Activated CD8-positive, alpha-beta memory T cell treated with anti-CD3 and anti-CD28 coated beads for 4 hours (primary cell): Measurements from ENCODE around the gene MAPRE2.
"Not testable (repeated sequence)": the region's sequence is repeated elsewhere in the genome, so short reads cannot be mapped to it uniquely, and the experiment has no call there.

Experiments used
- DNase-seq, 2 donors: peaks; one replicate each; pipeline ENCODE4 v3.0.0-alpha.2; 2020; ENCODE audit warnings: low read depth in 2 of 2

The MAPRE2 gene

DNA sequence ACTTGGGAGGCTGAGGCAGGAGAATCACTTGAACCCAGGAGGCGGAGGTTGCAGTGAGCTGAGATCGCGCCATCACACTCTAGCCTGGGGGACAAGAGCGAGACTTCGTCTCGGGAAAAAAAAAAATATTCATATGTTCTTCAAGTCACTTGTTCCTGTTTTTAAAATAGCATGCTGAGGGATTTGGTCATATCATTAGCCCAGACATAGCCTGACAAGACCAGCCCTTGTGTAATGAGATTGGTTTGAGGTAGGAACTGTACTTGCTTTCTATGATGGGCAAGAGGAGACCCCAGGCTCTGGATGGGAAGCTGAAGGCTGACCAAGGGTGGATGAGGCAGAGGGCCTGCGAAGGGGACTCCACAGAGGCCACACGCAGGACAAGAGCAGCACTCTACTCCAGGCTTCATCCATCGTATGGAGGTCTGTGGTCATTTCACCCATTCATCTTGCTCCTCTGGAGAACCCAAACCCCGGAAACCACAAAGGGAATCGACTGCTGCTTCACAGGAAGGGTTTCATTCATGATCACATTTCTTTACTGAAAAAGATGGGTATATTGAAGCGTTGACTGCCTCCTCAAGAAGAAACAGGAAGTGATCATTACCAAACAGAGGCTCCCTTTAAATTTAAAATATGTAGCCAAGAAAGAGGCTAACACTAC, 112.5 kb downstream of the MAPRE2 start:
- no peak for DNase-seq

- no peak for DNase-seq
Observed at GRCh38 chr18:35155398-35156117, 114.3 kb downstream of the MAPRE2 start.

GRCh38 chr18:35157181-35157580, 116.0 kb downstream of the MAPRE2 start:
- DNase-seq: no peak

DNA sequence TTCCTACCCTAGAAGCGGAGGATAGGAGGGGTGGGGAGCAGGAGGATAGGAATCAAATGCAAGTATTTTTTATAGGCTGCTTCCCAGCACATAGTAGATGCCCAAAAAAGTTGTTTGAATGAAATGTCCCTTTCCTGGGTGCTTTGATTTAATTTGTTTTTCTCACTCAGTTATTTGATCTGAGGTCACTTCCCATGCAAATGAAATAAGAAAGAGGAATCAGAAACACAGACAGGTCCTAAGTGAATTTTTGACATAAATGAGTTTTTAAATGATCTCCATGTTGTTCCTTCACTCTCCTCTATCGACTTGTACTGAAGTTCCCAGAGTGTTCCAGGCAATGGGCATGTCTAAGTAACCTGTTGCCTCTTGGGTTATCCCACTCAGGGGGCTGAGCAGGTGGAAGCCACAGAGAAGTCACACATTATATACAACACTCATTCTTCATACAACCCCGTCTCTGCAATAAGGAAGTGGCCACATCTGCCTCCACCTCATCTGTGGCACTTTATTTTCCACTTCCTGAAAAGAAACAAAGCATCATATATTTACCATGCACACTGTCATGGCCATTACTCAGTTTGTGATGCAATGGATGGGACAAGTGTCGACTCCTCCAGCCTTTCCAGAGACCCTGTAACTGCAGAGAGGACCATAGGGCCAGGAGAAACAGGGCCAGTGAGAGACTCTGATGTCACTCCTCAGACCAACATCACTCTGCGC, 117.7 kb downstream of the MAPRE2 start:
- DNase-seq: no peak

GRCh38 chr18:35159782-35160181, 118.6 kb downstream of the MAPRE2 start:
- no peak for DNase-seq

GRCh38 chr18:35161485-35161884, 120.3 kb downstream of the MAPRE2 start:
- no peak for DNase-seq

- no peak for DNase-seq
Observed at GRCh38 chr18:35161934-35162333, 120.7 kb downstream of the MAPRE2 start.

DNA sequence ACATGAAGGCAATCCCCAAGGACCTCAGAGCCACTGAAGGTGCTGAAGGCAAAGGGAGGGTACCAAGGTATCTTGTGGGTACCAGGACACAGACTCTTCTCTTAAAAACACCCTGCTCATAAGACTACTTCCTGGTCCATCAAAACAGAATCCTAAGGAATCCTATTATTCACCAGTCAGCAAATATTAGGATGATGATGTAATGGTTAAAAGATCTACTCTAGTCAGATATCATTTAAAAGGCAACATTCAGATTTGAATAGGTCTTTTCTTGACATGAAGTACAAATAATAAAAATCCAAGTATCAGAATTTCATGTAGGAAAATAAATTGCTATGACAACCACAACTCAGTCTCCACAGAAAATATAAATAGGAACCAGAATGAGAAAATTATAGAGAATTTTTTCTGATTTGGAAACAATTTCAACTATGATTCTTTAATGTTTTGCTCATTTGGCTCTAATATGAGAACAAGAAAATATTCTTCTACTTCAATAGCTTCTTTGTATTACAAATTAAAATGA, 121.9 kb downstream of the MAPRE2 start:
- no peak for DNase-seq

GRCh38 chr18:35163721-35164120, 122.5 kb downstream of the MAPRE2 start:
- no peak for DNase-seq

- no peak for DNase-seq
Observed at GRCh38 chr18:35164133-35164532, 122.9 kb downstream of the MAPRE2 start.

DNA sequence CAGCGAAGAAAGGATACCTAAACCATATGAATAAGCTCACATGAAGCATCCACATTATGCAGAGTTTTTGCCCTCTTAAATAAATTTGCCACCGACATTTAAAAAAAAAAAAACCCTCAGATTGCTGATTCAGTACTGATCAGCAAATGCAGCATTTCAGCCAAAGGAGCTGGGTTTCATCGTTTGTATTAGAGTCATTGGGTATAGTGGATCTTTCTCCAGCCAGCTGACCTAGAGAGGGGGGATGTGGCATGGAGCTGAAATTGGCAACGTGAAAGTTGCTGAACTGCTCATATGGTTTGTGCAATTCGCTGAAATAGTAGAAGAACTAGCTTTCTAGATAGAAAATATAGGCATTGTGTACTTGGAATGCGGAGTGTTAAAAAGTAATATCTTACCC, 126.1 kb downstream of the MAPRE2 start:
- DNase-seq: no peak

GRCh38 chr18:35167857-35168256, 126.6 kb downstream of the MAPRE2 start:
- no peak for DNase-seq

GRCh38 chr18:35170323-35170722, 129.1 kb downstream of the MAPRE2 start:
- not testable (repeated sequence) for DNase-seq

GRCh38 chr18:35171315-35171987, 130.2 kb downstream of the MAPRE2 start:
- no peak for DNase-seq

DNA sequence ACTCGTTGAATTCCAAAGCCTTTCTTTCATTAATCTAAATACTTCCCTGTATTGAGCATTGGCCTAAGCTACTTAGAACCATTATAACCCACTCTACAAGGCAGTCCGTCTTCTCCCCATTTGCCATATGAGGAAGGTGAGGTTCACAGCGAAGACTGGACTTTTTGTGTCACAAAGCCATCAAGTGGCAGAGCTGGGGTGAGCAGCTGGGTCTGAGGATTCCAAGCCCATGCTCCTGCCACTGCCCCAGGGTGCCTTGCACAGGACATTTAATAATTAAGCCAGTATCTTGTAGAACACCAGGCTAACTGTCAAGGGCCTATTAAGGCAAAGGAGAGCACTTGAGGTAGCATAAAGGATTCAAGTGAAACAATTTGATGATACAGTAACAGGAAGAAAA, 130.8 kb downstream of the MAPRE2 start:
- DNase-seq: no peak

DNA sequence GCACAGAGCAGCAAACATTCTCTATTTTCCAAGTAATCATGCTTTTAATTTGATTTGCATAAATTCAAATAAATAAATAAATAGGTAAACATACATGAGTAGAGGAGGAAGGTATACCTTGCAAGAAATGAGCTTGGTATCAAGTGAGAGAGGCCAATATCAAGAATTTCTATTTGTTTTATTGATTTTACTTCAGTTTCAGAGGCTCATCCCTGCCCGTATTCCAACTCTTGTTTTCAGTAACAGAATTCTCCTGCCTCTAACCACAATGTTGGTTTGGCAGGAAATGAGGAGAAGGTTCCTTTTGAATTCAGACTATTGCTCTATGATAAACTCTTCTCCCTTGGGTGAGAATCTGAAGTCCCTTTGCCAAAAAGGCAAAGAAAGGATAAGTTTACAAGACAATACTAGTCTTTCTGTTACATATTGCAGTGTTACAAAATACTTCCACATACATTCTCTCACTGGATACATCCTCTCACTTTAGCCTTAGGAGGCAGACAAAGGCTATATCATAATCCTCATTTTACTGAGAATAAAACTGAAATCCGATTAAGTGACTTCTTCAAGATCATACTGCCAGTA, 131.3 kb downstream of the MAPRE2 start:
- no peak for DNase-seq

- no peak for DNase-seq
Observed at GRCh38 chr18:35174093-35174731, 133.0 kb downstream of the MAPRE2 start.

DNA sequence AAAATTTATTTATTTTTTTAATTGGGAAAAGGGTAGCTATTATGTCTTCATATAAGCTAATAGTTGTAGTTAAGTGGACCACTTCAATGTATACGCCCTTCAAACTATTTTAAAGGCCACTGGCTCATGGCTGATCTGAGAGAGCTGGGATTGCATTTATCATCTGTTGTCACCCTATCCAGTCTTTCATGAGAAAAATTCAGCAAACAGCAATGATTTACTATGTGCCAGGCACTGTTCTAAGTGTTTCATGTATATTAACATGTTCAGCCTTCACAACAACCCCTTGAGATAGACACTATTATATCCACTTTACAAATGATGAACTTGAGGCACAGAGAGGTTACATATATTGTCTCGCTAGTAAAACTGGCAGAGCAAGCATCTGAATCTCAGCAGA, 133.5 kb downstream of the MAPRE2 start:
- DNase-seq: no peak

- no peak for DNase-seq
Observed at GRCh38 chr18:35176925-35177324, 135.7 kb downstream of the MAPRE2 start.

DNA sequence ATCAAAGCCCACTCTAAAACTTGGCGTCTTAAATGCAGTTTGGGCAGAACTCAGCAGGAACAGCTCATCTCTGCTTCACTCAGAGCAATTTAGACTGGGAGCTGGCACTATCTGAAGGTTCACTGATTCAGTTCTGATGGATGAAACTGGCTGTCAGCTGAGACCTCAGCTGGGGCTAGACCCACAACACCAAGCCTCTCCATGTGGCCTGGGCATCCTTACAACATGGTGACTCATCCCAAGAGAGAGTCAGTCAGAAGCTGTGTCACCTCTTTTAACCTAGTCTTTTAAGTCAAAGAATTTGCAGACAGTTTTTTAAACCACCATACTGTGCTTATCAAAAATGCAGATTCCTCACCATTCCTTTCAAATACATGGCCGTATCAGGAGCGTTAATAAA, 137.0 kb downstream of the MAPRE2 start:
- DNase-seq: no peak

- DNase-seq: no peak
Observed at GRCh38 chr18:35179906-35180305, 138.7 kb downstream of the MAPRE2 start.
